Thyroid gland (tissue), 4 donors: ENCODE results near the gene HRC. TPM values are rescaled to one million over a fixed set of nuclear protein-coding genes. Genes with fewer than 3 reads are reported as not detected.

Experiments
- DNase-seq, 2 donors: peaks; one replicate each; pipeline ENCODE4 v3.0.0-alpha.2; 2019
- H3K27ac ChIP-seq, 3 donors: fragments of 200-600 bp; sonication (generic); 1 replicate in 2 of 3; 2 replicates in 1 of 3; pipeline ENCODE4 v1.5.1; 2016 to 2019; ENCODE audit warnings: mild to moderate bottlenecking in 1 of 3, moderate library complexity in 1 of 3
- H3K27me3 ChIP-seq: fragments of 200-600 bp; sonication (generic); one replicate; pipeline ENCODE4 v1.5.1; 2019
- H3K36me3 ChIP-seq, 2 donors: fragments of 200-600 bp; sonication (generic); one replicate each; pipeline ENCODE4 v1.5.1; 2016 to 2019
- H3K4me1 ChIP-seq, 2 donors: fragments of 200-600 bp; sonication (generic); one replicate each; pipeline ENCODE4 v1.5.1; 2017 to 2019
- H3K4me3 ChIP-seq, 3 donors: fragments of 200-600 bp; sonication (generic); replicated peaks in 1 of 3; 1 replicate in 2 of 3; 2 replicates in 1 of 3; pipeline ENCODE4 v1.5.1; 2016; ENCODE audit warnings: mild to moderate bottlenecking in 1 of 3
- H3K9me3 ChIP-seq: fragments of 200-600 bp; sonication (generic); one replicate; pipeline ENCODE4 v1.5.1; 2017
- POLR2A ChIP-seq, 2 donors: fragments of 450-650 bp; IDR thresholded peaks; one replicate each; pipeline ENCODE4 v1.6.1; 2017; ENCODE audit warnings: antibody characterized with exemption in 2 of 2, mild to moderate bottlenecking in 2 of 2, moderate library complexity in 1 of 2
- WGBS, 2 donors: methylation state at CpG; one replicate each; pipeline ENCODE4 v1.1.5; 2017; 5-methylcytosine and 5-hydroxymethylcytosine counted together
- intact Hi-C: fragments of 100-400 bp; cut with DNase I; formaldehyde crosslinking; loops from one replicate; pipeline ENCODE4 v1.15.1; 2023
- total RNA-seq, 4 donors: library from RNA; depleted of rRNA; stranded (reverse); fragments of >200 nt; gene quantifications; one replicate each; pipeline ENCODE4 v1.2.3, GENCODE V29; 2016
- TF ChIP-seq, protein P1 (sequence below), 6 experiments: fragments of 200-600 bp in 3 of 6; fragments of 450-650 bp in 3 of 6; sonication (generic) in 3 of 6; IDR thresholded peaks; one replicate each; pipeline ENCODE4 v1.5.1; 2016 to 2019; ENCODE audit warnings: antibody characterized with exemption in 6 of 6, mild to moderate bottlenecking in 2 of 6, inconsistent platforms in 1 of 6, moderate library complexity in 1 of 6

Gene HRC
- total RNA-seq, 4 donors from 2014 or later, result 1.1 to 4.1 (median 2.1) TPM

GRCh38 chr19:49168421-49168820 is 13.2 kb upstream of the HRC start:
- peaks cover 6 to 17% of the 10 kb centered on the region in 2 donors for H3K4me1 ChIP-seq
- no peak for TF ChIP-seq POLR2A (IDR thresholded peaks at IDR 0.05)
- TF ChIP-seq, protein P1, sequence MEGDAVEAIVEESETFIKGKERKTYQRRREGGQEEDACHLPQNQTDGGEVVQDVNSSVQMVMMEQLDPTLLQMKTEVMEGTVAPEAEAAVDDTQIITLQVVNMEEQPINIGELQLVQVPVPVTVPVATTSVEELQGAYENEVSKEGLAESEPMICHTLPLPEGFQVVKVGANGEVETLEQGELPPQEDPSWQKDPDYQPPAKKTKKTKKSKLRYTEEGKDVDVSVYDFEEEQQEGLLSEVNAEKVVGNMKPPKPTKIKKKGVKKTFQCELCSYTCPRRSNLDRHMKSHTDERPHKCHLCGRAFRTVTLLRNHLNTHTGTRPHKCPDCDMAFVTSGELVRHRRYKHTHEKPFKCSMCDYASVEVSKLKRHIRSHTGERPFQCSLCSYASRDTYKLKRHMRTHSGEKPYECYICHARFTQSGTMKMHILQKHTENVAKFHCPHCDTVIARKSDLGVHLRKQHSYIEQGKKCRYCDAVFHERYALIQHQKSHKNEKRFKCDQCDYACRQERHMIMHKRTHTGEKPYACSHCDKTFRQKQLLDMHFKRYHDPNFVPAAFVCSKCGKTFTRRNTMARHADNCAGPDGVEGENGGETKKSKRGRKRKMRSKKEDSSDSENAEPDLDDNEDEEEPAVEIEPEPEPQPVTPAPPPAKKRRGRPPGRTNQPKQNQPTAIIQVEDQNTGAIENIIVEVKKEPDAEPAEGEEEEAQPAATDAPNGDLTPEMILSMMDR (IDR thresholded peaks at IDR 0.05), result no peak
- 96% methylated on average over 20 to 23 of the region's 23 CpGs for WGBS, 2 donors
- H3K27me3 ChIP-seq, result no peaks in the 10 kb centered on the region
- no peak overlapping the region for H3K27ac ChIP-seq
- no peak for DNase-seq
- H3K9me3 ChIP-seq, result no peaks in the 10 kb centered on the region
- peaks cover 21 to 30% of the 10 kb centered on the region in 2 donors for H3K36me3 ChIP-seq
- intact Hi-C loops, result no loop called here
- no peak overlapping the region for H3K4me3 ChIP-seq

- H3K27me3 ChIP-seq, result no peaks in the 10 kb centered on the region
- TF ChIP-seq, protein P1 (IDR thresholded peaks at IDR 0.05), result no peak
- TF ChIP-seq POLR2A (IDR thresholded peaks at IDR 0.05), result no peak
- intact Hi-C loops, result no loop called here
- H3K4me3 ChIP-seq, result no peak overlapping the region
- H3K4me1 ChIP-seq, result peaks cover 6 to 17% of the 10 kb centered on the region in 2 donors
- 90 to 97% methylated on average over 18 to 25 of the region's 25 CpGs for WGBS, 2 donors
- peaks cover 17 to 27% of the 10 kb centered on the region in 2 donors for H3K36me3 ChIP-seq
- no peak for DNase-seq
- H3K9me3 ChIP-seq, result no peaks in the 10 kb centered on the region
- no peak overlapping the region for H3K27ac ChIP-seq
These were observed 12.7 kb upstream of the HRC start for GRCh38 chr19:49167857-49168409.

DNA sequence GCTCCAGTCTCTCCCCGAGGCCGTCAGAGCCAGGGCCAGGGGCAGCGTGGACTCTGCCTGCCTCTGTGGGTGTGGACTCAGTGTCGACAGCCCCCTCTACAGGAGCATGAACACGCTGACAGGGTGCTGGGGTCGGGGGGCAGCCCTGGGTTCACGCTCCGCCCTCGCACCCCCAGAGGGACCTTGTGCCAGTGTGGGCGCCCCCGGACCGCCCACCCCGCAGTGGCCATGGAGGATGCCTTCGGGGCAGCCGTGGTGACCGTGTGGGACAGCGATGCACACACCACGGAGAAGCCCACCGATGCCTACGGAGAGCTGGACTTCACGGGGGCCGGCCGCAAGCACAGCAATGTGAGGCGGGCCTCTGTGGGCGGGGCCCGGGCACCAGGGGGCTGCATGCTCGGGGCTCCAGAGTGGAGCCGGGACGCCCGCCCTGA is 10.7 kb upstream of the HRC start:
- WGBS, 2 donors, result 50 to 57% methylated on average over 12 to 21 of the region's 30 CpGs
- DNase-seq, result no peak
- H3K4me1 ChIP-seq, result peaks cover 12 to 29% of the 10 kb centered on the region in 2 donors

GRCh38 chr19:49165111-49165750 is 10.0 kb upstream of the HRC start:
- TF ChIP-seq, protein P1 (IDR thresholded peaks at IDR 0.05), result no peak
- TF ChIP-seq POLR2A (IDR thresholded peaks at IDR 0.05), result no peak
- Histone ChIP-seq H3K9me3 (no peaks in the 10 kb centered on the region), H3K27me3 (no peaks in the 10 kb centered on the region), H3K4me3 (no peak overlapping the region), H3K36me3 (peaks cover 0 to 3% of the 10 kb centered on the region in 2 donors), H3K4me1 (peaks cover 12 to 29% of the 10 kb centered on the region in 2 donors), H3K27ac (peak overlapping the region; percentile 51 to 88 (median 72))
- intact Hi-C loops, result no loop called here
- WGBS, 2 donors, result 23 to 37% methylated on average over 18 to 24 of the region's 24 CpGs
- DNase-seq, result peak; percentile 65 to 69

More for the DNA sequence above, 10.7 kb upstream of the HRC start:
- TF ChIP-seq, protein P1 (IDR thresholded peaks at IDR 0.05), result no peak
- TF ChIP-seq POLR2A (IDR thresholded peaks at IDR 0.05), result no peak
- intact Hi-C loops, result no loop called here
- Histone ChIP-seq H3K27me3 (no peaks in the 10 kb centered on the region), H3K36me3 (peaks cover 0 to 7% of the 10 kb centered on the region in 2 donors), H3K4me3 (no peak overlapping the region), H3K9me3 (no peaks in the 10 kb centered on the region), H3K27ac (peak overlapping the region; percentile 51 to 88 (median 72))

DNA sequence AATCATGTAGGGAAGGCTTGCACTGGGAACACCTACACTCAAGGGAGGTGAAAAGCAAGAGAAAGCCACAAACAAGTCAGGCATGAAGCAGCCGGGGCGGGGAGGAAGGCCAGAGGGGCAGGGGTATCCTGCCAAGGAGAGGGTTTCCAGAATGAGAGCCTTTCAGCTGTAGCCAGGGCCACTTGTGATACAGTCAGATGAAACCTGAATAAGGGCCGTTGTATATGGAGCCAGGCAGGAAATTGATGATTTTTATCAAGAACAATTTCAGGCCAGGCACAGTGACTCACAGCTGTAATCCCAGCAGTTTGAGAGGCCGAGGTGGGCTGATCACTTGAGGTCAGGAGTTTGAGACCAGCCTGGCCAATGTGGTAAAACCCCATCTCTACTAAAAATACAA is 6.8 kb upstream of the HRC start:
- Histone ChIP-seq H3K9me3 (no peaks in the 10 kb centered on the region), H3K27ac (peak overlapping the region; percentile 13 to 57 (median 51)), H3K36me3 (no peaks in the 10 kb centered on the region), H3K4me1 (peaks cover 12 to 38% of the 10 kb centered on the region in 2 donors), H3K4me3 (no peak overlapping the region), H3K27me3 (no peaks in the 10 kb centered on the region)
- DNase-seq, result peak; percentile 75 to 82
- 14 to 20% methylated on average over 4 of the region's 4 CpGs for WGBS, 2 donors
- intact Hi-C loops, result no loop called here
- no peak for TF ChIP-seq POLR2A (IDR thresholded peaks at IDR 0.05)
- TF ChIP-seq, protein P1 (IDR thresholded peaks at IDR 0.05), result no peak
